Measurements from ENCODE around the gene OCIAD1.
"Not testable (repeated sequence)": the region's sequence is repeated elsewhere in the genome, so short reads cannot be mapped to it uniquely, and the experiment has no call there.

The OCIAD1 gene, protein sequence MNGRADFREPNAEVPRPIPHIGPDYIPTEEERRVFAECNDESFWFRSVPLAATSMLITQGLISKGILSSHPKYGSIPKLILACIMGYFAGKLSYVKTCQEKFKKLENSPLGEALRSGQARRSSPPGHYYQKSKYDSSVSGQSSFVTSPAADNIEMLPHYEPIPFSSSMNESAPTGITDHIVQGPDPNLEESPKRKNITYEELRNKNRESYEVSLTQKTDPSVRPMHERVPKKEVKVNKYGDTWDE

DNA sequence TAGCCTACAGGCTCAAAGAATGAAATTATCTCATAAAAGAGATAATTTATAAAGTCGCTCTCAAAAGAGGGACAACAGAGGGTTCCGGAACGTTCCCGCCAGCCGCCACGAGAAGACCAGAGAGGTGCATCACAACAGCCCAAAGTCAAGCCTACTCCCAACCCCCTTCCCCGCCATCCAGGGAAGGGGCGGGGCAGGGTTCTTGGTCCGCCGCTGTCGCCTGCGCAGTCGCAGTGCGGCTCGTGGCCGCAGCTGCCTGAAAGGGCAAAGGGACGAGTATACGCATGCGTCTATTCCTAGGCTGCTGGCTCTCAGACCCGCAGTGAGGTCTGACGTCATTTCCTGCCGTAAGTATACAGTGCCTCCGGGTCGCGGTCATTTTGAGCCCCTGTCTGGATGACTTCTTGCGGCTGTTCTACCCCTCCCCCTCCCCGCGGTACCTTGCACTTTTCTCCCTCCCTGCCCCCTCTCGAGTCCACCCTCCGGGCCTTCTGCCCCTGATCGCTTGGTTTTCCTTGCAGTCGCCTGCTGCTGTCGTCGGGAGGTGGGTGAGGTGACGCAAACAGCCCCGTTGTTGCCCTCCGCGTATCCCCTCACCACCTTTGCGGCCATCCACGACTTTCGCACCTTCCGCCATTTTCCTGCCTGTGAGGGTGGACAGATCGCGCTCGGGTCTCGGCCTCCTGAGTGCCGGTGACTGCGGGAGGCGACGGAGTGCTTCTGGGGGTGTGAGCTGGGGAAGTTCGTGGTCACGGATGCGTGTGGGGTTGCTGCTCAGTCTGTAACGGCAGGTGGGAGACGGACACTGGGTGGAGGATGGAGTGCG lies at the start of gene OCIAD1:
OCIAD1 (plus strand) TSS at position 383 of the 826 bp plus-strand sequence. CDS start 1,537 bp downstream, outside the sequence.
- DNase-seq (ENCODE audit: low read depth) = peak; percentile 88

DNA sequence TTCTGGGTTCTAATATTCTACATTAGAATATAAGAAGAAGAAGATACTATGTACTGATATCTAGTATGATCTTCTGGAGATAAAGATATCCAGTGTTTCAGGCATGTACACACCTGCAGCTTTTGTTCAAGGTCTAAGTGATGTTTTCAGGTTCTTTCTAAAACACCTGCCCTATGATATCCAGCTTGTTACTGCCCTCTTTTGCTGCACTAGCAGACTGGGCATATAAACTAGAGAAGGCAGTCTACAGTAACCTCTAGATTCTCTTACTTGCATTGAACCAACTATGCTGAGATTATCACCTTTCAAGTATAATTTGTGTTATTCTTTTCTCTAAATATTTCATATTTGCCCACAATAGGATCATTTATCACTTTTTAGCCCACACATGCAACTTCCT lies 48.9 kb upstream of the OCIAD1 start:
- DNase-seq (ENCODE audit: low read depth) = no peak

DNA sequence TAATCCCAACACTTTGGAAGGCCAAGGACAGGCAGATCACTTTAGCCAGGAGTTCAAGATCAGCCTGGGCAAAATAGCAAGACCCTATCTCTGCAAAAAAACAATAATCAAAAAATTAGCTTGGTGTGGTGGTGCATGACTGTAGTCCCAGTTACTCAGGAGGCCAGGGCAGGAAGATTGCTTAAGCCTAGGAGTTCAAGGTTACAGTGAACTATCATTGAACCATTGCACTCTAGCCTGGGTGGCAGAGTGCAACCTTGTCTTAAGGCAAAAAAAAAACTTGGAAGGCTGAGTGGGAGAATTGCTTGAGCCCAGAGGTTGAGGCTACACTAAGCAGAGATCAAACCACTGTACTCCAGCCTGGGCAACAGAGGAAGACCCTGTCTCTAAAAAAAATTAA lies 45.6 kb upstream of the OCIAD1 start:
- DNase-seq (ENCODE audit: low read depth) = no peak

DNA sequence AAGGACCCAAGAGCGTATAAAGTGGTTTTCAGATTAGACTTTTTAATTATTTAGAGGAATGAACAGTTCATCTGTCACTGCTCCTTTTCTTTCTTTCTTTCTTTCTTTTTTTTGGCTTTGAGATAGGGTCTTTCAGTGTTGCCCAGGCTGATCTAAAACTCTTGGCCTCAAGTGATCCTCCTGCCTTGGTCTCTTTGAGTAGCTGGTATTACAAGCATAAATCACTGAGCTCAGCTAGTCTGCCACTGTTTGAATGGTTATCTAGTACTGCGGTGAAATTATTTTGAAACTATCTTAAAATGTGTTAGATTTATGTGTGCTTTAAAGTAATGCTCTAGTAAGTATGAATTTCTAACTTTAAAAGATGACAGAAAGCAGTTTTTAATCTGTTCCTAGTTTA lies 44.3 kb upstream of the OCIAD1 start:
- no peak for DNase-seq (ENCODE audit: low read depth)

- no peak for DNase-seq (ENCODE audit: low read depth)
These were observed 43.8 kb upstream of the OCIAD1 start for GRCh38 chr4:48787056-48787455.

GRCh38 chr4:48790561-48790960 lies 40.3 kb upstream of the OCIAD1 start:
- no peak for DNase-seq (ENCODE audit: low read depth)

DNA sequence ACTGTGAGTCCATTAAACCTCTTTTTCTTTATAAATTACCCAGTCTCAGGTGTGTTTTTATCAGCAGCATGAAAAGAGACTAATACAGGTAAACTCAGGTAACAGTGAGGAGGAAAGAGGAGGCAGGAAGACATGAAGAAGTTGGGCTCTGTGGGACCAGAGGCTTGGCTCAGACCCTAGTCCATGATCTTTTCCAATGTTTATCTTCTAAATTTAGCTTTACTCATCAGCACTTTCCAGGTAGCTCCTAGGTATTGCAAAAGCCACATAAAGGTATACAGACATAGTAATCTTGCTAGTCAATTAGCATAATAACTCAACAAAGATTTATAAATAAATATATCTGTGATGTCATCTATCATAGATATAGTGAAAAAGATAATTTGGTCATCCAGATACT lies 39.6 kb upstream of the OCIAD1 start:
- no peak for DNase-seq (ENCODE audit: low read depth)

DNA sequence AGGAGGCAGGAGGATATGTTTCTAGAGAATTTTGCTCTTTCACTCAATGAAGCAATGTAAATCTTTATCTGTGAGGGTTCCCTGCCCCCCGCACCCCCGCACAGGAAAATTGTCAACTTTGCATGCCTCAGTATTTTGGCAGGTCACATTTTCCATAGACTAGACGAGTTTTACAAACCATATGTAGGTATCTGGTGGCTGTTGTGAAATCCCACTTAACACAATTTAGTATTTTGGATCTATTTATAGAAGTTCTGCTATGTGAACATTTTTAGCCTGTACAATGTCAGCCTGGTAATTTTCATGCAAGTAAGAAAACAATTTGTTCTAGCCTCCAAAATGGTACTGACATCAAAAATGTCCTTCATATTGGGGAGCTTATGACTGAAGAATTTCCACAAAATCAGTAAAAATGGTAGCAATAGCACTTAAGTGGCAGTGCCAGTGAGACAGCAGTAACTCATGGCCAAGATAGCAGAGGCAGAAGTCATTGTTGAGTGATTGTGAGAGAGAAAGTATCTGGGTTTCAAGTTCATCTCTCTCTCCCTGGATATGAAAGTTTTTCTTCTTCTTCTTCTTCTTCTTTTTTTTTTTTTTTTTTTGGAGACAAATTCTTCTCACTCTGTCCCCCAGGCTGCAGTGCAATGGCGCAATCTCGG lies 38.4 kb upstream of the OCIAD1 start:
- DNase-seq (ENCODE audit: low read depth) = no peak

- DNase-seq (ENCODE audit: low read depth) = no peak
These were observed 35.8 kb upstream of the OCIAD1 start for GRCh38 chr4:48795108-48795507.

DNA sequence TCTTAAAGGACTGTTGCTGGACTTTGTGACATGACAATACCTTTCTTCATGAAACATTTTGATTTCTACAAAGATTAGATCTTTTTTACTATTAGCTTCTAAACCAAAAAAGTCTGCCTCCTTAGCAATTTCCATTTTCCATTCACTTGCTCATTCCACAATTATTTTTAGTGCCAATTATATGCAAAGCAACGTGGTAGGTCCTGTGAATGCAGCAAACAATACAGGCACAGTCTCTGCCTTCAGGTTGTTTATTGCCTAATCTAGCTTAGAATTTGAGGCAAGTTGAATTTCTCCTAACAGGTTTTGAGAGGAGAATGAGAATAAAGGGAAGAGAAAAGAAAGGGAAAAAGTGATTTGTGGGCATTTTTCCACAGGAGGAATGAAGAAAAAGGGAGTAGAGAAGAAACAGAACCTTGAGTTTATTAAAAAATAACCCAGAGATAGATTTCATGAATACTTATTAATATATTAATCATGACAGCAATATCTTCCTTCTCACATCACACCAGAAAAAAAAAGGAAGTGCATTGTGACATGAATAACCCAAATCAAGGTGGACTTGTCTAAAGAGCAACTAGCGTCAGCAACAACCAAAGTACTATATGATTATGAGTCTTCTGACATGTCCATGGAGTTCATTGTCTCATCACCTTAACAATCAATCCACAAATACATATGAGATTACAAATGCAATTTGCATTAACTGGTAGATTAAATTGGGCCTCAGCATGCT lies 34.5 kb upstream of the OCIAD1 start:
- DNase-seq (ENCODE audit: low read depth) = no peak

GRCh38 chr4:48796927-48797679 lies 33.8 kb upstream of the OCIAD1 start:
- no peak for DNase-seq (ENCODE audit: low read depth)

DNA sequence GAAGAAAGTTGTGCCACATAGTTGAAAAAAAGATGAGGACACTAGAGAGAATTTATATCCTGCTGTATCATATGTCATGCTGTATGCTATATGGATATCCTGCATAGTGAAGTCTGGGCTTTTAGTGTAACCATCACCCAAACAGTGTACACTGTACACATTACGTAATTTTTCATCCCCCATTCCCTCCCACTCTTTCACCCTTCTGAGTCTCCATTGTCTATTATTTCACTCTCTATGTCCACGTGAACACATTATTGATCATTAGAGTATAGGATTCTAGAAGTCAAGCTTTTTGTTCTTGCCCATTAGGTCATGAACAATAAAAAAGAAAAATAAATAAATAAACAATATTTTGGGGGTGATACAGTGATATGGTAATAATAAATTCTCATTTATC lies 32.8 kb upstream of the OCIAD1 start:
- no peak for DNase-seq (ENCODE audit: low read depth)

GRCh38 chr4:48799157-48799556 lies 31.7 kb upstream of the OCIAD1 start:
- DNase-seq (ENCODE audit: low read depth) = no peak

- DNase-seq (ENCODE audit: low read depth) = not testable (repeated sequence)
These were observed 30.7 kb upstream of the OCIAD1 start for GRCh38 chr4:48800155-48800554.

DNA sequence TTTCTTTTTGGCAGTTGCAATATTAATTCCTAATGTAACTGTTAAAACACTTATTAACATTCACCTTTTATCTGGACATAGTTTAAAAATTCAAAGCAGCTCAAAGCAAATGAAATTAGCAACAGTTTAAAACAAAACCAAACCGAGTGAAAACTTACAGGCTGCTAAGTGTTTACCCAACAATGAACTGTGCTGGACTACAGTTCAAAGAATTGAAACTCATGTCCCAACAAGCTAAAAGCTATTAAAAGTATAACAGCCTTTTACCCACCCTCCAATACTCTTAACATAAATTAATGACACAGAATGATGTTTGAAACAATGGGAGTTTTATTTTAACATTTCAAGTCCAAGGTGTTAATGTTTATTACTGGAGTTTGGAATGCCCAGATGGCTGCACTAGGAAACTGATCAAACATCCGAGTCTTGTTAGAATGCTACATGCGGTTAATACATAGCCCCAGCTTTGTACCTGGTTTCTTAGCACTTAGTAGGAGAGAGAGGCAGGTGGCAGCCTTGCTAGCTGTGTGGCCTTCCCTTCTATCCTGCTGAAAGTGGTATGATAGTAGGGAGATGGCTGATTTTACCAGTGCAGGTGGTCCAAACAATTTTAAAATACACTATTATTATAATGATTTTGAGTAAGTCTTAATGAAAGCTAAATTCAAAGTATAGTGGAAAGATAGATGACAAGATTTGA lies 29.7 kb upstream of the OCIAD1 start:
- no peak for DNase-seq (ENCODE audit: low read depth)

DNA sequence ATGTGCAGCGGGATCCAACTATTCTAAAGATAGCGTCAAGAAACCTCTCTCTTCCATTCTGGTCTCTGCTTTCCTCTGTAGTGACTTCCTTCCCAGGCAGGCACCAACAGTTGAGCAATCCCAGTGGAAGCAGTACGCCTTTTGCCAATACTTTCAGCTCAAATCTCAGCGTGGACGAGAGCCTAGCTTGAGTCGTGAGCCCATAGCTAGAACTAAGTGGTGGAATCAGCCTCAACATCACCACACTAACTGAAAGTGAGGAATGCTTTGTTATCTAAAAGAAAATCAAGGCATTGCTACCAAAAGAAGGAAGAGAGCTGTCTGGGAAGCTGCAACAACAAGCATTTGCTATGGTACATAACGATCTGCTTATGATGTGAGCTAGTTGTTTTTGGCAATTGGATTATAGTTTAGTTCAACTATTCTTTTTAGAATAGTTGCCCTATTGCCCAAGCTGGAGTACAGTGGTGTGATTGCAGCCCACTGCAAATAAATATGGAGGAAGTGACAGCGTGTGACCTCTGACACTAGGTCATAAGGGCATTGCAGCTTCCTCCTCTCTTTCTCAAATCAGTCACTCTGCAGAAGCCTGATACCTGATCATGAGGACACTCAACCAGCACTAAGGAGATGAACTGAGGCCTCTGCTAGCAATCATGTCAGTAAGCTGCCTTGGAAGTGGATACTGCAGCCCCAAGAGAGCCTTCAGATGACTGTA lies 26.1 kb upstream of the OCIAD1 start:
- no peak for DNase-seq (ENCODE audit: low read depth)

DNA sequence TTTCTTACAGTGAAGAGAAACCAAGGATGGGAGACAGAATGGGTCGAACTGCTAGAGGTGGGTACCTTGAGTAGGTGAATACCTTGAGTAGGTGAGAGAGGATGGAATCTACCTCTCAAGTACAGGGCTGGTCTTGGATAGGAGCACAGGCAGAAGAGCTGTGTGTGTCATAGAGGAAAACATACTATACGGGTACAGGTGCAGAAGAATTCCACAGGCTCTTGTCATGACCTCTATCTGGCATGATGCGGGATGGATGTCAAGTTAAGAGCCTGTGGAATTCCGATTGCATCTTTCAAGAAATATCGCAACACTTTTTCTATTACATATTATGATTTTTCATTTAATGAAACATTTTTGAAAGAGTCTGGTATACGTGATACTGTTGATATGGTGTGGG lies 18.0 kb upstream of the OCIAD1 start:
- DNase-seq (ENCODE audit: low read depth) = no peak

- DNase-seq (ENCODE audit: low read depth) = no peak
These were observed 16.9 kb upstream of the OCIAD1 start for GRCh38 chr4:48813964-48814363.

DNA sequence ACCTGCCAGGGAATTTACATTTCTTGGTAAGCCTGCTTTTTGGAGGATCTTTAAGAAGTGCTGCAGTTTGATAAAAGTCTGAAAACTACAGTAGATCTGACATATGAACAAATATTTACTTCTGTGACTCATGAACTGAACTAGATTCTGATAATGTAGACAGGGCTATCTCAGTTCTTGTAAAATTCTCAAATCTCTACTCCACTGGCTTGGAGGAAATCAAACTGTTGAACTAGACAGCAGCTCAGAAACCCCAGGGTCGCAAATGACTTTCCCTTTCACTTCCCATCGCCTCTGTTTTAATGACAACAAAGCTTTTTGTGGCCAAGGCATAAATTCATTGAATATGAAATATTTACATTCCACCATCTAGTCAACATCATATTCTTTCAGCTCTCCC lies 15.4 kb upstream of the OCIAD1 start:
- no peak for DNase-seq (ENCODE audit: low read depth)

GRCh38 chr4:48816297-48816696 lies 14.6 kb upstream of the OCIAD1 start:
- not testable (repeated sequence) for DNase-seq (ENCODE audit: low read depth)

All from stimulated activated CD8-positive, alpha-beta memory T cell treated with anti-CD3 and anti-CD28 coated beads, Interleukin-12 subunit alpha, Interleukin-12 subunit beta, amount 100 ng/mL, for 1 hour (primary cell).